HL-60 (cell line): ENCODE measurements around the gene TRERF1.

Source experiments
- DNase-seq, 2 experiments: peaks; one replicate each; pipeline ENCODE4 v3.0.0-alpha.2; 2010 to 2020; ENCODE audit warnings: low read depth in 1 of 2, low spot score in 1 of 2
- H3K27ac ChIP-seq: fragments of 250-450 bp; sonication (Bioruptor Pico); replicated peaks from 2 replicates; pipeline ENCODE4 v1.5.1; 2020; ENCODE audit warnings: mild to moderate bottlenecking, moderate library complexity
- H3K27me3 ChIP-seq: fragments of 250-450 bp; sonication (Bioruptor Pico); 2 replicates; pipeline ENCODE4 v1.5.1; 2021; ENCODE audit warnings: mild to moderate bottlenecking, moderate library complexity; ENCODE audit not compliant: insufficient read depth, poor library complexity, severe bottlenecking
- H3K4me3 ChIP-seq: replicated peaks from 2 replicates; pipeline ENCODE4 v1.5.1; 2011; ENCODE audit warnings: mild to moderate bottlenecking, control low read depth, low read length; ENCODE audit not compliant: insufficient read depth
- CTCF ChIP-seq: IDR thresholded peaks from one replicate; pipeline ENCODE4 v1.5.1; 2011; ENCODE audit warnings: low read length, control low read depth, inconsistent platforms; ENCODE audit not compliant: insufficient read depth
- GABPA ChIP-seq: IDR thresholded peaks from 2 replicates; pipeline ENCODE4 v1.6.1; 2012; ENCODE audit warnings: low read depth
- POLR2AphosphoS5 ChIP-seq: IDR thresholded peaks from 2 replicates; pipeline ENCODE4 v1.6.1; 2012; ENCODE audit warnings: low read depth
- REST ChIP-seq: IDR thresholded peaks from 2 replicates; pipeline ENCODE4 v1.6.1; 2012; ENCODE audit warnings: low read depth; ENCODE audit not compliant: insufficient replicate concordance
- SPI1 ChIP-seq: IDR thresholded peaks from 2 replicates; pipeline ENCODE4 v1.6.1; 2012; ENCODE audit warnings: low read depth, mild to moderate bottlenecking, borderline replicate concordance

Gene TRERF1

GRCh38 chr6:42182101-42182500 is 269.6 kb downstream of the TRERF1 start:
- Histone ChIP-seq H3K27me3 (no peaks in the 10 kb centered on the region), H3K27ac (no peak overlapping the region), H3K4me3 (no peak overlapping the region)
- DNase-seq: no peak
- no peak for TF ChIP-seq REST
- TF ChIP-seq GABPA: no peak
- TF ChIP-seq SPI1: no peak
- TF ChIP-seq POLR2AphosphoS5: no peak
- TF ChIP-seq CTCF: no peak

- no peak for DNase-seq
- TF ChIP-seq GABPA (no peak), CTCF (no peak)
- Histone ChIP-seq H3K4me3 (no peak overlapping the region), H3K27me3 (no peaks in the 10 kb centered on the region), H3K27ac (no peak overlapping the region)
Observed at GRCh38 chr6:42179945-42180313, 271.8 kb downstream of the TRERF1 start.

- Histone ChIP-seq H3K4me3 (no peak overlapping the region), H3K27me3 (no peaks in the 10 kb centered on the region), H3K27ac (no peak overlapping the region)
- DNase-seq: no peak
- TF ChIP-seq SPI1: no peak
- TF ChIP-seq REST: no peak
- TF ChIP-seq CTCF: no peak
- no peak for TF ChIP-seq GABPA
- TF ChIP-seq POLR2AphosphoS5: no peak
Observed at GRCh38 chr6:42179261-42179944, 272.3 kb downstream of the TRERF1 start.
